HG02588 (cell line): ENCODE data around the gene PLCB4.

Experiments used
- ATAC-seq: cut with Tn5 transposase; IDR thresholded peaks from one replicate; pipeline ENCODE4 v1.9.1; 2021; ENCODE audit warnings: mild to moderate bottlenecking, moderate library complexity; ENCODE audit not compliant: unreplicated experiment

Gene PLCB4

GRCh38 chr20:9059931-9060330 lies 9.0 kb upstream of the PLCB4 start:
- ATAC-seq = no peak

GRCh38 chr20:9061434-9061833 lies 7.5 kb upstream of the PLCB4 start:
- no peak for ATAC-seq

GRCh38 chr20:9062066-9062465 lies 6.8 kb upstream of the PLCB4 start:
- no peak for ATAC-seq

- no peak for ATAC-seq
Measured at GRCh38 chr20:9066191-9066590, 2.7 kb upstream of the PLCB4 start.

- ATAC-seq = no peak
Measured at GRCh38 chr20:9068233-9068801, 570 bp upstream of the PLCB4 start.

- no peak for ATAC-seq
Measured at GRCh38 chr20:9070304-9070703, 1.4 kb downstream of the PLCB4 start.

- no peak for ATAC-seq
Measured at GRCh38 chr20:9071976-9072726, 3.3 kb downstream of the PLCB4 start.

GRCh38 chr20:9072861-9073500 lies 4.1 kb downstream of the PLCB4 start:
- ATAC-seq = no peak

GRCh38 chr20:9075264-9076095 lies 6.6 kb downstream of the PLCB4 start:
- no peak for ATAC-seq

- ATAC-seq = no peak
Measured at GRCh38 chr20:9076440-9076839, 7.6 kb downstream of the PLCB4 start.

GRCh38 chr20:9078826-9079731 lies 10.2 kb downstream of the PLCB4 start:
- ATAC-seq = no peak

GRCh38 chr20:9081423-9081966 lies 12.6 kb downstream of the PLCB4 start:
- no peak for ATAC-seq

- no peak for ATAC-seq
Measured at GRCh38 chr20:9082741-9083140, 13.9 kb downstream of the PLCB4 start.

- ATAC-seq = no peak
Measured at GRCh38 chr20:9087531-9088217, 18.8 kb downstream of the PLCB4 start.

GRCh38 chr20:9088556-9088955 lies 19.7 kb downstream of the PLCB4 start:
- ATAC-seq = no peak

- ATAC-seq = no peak
Measured at GRCh38 chr20:9092113-9092512, 23.2 kb downstream of the PLCB4 start.

- no peak for ATAC-seq
Measured at GRCh38 chr20:9092655-9093054, 23.8 kb downstream of the PLCB4 start.

GRCh38 chr20:9093218-9093957 lies 24.5 kb downstream of the PLCB4 start:
- no peak for ATAC-seq

- ATAC-seq = no peak
Measured at GRCh38 chr20:9099372-9099771, 30.5 kb downstream of the PLCB4 start.
